GM12874 (cell line): ENCODE data around the gene IGSF9B.

Experiments
- TF ChIP-seq, protein P1 (sequence below): IDR thresholded peaks from 2 replicates; pipeline ENCODE4 v1.5.1; 2011; ENCODE audit warnings: low read depth, mild to moderate bottlenecking, control low read depth, low read length, moderate library complexity; ENCODE audit not compliant: insufficient read depth

IGSF9B gene

DNA sequence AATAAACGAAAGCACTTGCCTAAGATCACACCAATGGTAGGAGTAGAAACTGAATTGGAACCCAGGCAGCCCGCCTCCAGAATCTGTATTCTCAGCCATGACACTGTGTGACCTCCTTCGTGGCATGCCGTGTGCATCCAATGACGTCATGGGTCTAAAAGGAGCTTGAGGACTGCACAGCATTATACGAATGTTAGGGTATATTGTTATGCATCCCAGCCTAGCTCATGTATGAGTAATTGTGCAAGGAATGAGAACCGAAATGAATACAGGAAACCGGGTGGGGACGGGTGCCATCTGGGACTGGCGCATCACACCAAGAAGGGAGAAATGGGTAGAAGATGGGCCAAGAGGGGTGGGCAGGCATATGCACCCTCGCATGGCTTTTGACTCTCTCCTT is 12.3 kb upstream of the IGSF9B start:
- TF ChIP-seq, protein P1, sequence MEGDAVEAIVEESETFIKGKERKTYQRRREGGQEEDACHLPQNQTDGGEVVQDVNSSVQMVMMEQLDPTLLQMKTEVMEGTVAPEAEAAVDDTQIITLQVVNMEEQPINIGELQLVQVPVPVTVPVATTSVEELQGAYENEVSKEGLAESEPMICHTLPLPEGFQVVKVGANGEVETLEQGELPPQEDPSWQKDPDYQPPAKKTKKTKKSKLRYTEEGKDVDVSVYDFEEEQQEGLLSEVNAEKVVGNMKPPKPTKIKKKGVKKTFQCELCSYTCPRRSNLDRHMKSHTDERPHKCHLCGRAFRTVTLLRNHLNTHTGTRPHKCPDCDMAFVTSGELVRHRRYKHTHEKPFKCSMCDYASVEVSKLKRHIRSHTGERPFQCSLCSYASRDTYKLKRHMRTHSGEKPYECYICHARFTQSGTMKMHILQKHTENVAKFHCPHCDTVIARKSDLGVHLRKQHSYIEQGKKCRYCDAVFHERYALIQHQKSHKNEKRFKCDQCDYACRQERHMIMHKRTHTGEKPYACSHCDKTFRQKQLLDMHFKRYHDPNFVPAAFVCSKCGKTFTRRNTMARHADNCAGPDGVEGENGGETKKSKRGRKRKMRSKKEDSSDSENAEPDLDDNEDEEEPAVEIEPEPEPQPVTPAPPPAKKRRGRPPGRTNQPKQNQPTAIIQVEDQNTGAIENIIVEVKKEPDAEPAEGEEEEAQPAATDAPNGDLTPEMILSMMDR, result no peak

- TF ChIP-seq, protein P1, result no peak
Observed at GRCh38 chr11:133968300-133968699, 11.5 kb upstream of the IGSF9B start.

DNA sequence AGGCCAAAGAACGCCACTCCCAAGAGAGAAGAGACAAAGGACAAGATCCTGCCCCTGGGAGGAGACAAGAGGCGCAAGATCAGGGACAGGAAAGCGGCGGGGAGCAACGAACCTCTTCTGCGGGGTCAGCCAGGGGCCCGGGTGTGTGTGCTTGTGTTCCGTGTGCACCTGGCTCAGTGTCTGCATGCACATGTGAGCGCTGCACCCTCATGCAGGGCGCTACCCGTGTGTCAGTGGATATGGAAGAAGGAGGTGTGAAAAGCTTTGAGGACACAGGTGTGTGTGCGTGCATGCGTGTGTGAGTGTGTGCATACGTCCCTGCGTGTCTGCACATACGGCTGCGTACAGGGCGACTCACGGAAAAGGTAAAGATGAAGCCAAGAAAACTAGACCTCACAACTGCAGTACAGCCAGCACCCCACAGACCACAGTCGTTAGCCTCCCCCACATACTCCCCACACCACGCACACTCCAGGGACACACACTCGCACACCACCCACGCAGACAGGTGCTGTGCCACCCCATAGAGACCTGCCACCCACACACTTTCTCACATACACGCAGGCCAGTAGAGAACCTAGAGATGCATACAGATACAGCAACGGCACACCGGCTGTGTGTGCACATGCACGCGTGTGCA is 11.0 kb upstream of the IGSF9B start:
- TF ChIP-seq, protein P1, result no peak

DNA sequence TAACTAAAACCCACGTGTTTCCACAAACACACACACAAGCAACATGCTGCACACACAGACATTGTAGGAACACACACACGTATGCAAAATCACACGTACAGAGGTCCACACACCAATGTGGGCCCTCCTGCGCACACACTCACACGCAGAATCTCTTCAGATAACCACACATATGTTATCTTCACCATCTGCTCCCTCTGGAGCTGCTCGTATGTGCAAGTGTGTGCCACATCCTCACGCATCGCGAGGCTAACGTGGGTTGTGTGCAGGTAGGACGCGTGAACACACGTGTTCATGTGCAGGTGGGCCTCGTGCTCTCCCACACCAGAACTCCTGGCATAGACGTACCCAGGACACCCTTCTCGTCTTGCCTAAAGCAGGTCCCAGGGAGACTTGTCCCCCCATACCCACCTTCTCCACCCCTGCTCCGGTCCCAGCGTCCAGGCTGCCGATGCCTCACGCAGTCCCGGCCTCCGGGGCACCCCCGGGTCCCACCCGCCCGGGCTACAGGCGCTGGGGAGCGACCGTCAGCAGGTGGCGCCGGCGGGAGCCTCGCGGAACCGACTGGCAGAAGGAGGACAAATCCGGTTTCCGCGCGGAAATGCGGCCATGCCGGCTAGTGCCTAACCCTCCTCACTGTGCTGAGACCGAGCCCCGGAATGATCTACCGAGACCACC is 10.3 kb upstream of the IGSF9B start:
- TF ChIP-seq, protein P1, result peak; percentile 25; the same call in 1 of the 2 replicates

GRCh38 chr11:133966172-133966651 is 9.4 kb upstream of the IGSF9B start:
- TF ChIP-seq, protein P1, result no peak

DNA sequence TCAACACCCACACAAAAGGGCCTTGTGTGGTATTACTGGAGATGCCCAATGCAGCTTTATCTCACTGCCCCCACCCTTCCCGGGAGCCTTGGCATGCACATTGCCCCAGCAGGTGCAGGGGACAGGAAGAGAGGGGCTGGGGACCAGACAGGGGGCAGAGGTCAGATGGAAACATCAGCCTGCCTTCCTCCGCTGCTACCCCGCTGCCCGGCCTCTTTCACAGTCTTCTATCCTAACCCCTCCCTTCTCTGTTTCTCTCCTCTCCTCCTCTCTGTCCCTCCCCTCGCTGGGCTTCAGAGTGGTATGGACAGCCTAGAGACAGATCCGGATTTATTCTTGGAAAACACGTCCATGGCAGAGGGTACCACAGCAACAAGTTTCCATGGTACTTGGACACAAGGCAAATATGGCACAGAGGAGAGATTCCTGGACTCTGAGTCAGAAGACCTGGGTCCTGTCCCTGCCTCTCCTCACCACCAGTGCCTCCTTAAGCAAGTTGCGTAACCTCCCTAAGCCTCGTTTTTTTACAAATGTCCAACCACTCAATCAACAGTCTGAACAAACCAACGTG is 8.3 kb upstream of the IGSF9B start:
- TF ChIP-seq, protein P1, result no peak

DNA sequence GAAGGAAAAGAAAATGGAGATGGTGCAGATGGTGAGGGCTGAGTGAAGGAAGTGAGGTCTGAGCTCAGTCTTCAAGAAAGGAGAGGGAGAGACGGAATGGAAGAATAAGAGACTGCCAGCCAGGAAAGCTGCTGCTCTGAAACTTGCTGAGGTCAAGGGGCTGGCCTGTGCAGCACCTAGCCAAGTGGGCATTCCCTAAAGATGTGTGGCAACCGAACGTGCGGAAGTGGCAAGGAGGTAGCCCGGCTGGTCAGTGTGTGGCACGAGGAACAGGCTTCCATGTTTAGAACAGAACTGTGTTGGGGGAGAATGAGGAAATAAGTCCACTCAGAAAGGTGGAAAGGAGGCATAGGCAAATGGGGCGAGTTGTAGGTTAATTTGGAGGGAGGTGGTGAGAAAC is 7.6 kb upstream of the IGSF9B start:
- TF ChIP-seq, protein P1, result no peak
